ENCODE results near the gene AGR2.

GRCh38 chr7:16846601-16847165 lies 41.9 kb upstream of the AGR2 start:
- TF ChIP-seq CTCF (IDR thresholded peaks at IDR 0.05) (no peak), POLR2AphosphoS5 (IDR thresholded peaks at IDR 0.05) (no peak), POLR2A (IDR thresholded peaks at IDR 0.05) (no peak), EP300 (IDR thresholded peaks at IDR 0.05) (no peak)

All from stomach (tissue), 4 donors.